ENCODE data around the gene L3MBTL1. TPM values are rescaled to one million over a fixed set of nuclear protein-coding genes. Genes with fewer than 3 reads are reported as not detected.

The L3MBTL1 gene
- total RNA-seq, 3 donors from 2014 or later, result 8.6 to 24.7 (median 17.4) TPM

GRCh38 chr20:43590036-43590391 lies 82.5 kb downstream of the L3MBTL1 start:
- H3K9me3 ChIP-seq, result no peaks in the 10 kb centered on the region
- peak overlapping the region; percentile 88 to 93 (median 89) for H3K4me3 ChIP-seq
- no peak for DNase-seq (ENCODE audit: low spot score in 2 of 2)
- no peak for TF ChIP-seq CTCF (IDR thresholded peaks at IDR 0.05)
- no peak for TF ChIP-seq POLR2A (IDR thresholded peaks at IDR 0.05)
- TF ChIP-seq POLR2AphosphoS5 (IDR thresholded peaks at IDR 0.05), result no peak
- intact Hi-C loops (cut with DNase I; ENCODE audit: low total_unique reads), result no loop called here
- H3K36me3 ChIP-seq, result no peaks in the 10 kb centered on the region
- peak overlapping the region; percentile 66 to 82 for H3K27ac ChIP-seq
- no peaks in the 10 kb centered on the region for H3K27me3 ChIP-seq
- peaks cover 0 to 8% of the 10 kb centered on the region in 2 donors for H3K4me1 ChIP-seq

GRCh38 chr20:43590392-43591303 lies 83.2 kb downstream of the L3MBTL1 start, which contains the start of gene IFT52:
IFT52 (plus strand) TSS chr20:43590937; CDS start chr20:43594699, 3,762 bp downstream.
- H3K9me3 ChIP-seq, result no peaks in the 10 kb centered on the region
- intact Hi-C loops (cut with DNase I; ENCODE audit: low total_unique reads), result no loop called here
- no peaks in the 10 kb centered on the region for H3K27me3 ChIP-seq
- peaks cover 0 to 8% of the 10 kb centered on the region in 2 donors for H3K4me1 ChIP-seq
- peak within 1 kb of the TSS; percentile 66 to 82 for H3K27ac ChIP-seq
- H3K36me3 ChIP-seq, result no peaks in the 10 kb centered on the region
- TF ChIP-seq CTCF (IDR thresholded peaks at IDR 0.05) (no peak), POLR2AphosphoS5 (IDR thresholded peaks at IDR 0.05) (peak in 2 of 3 donors; percentile 65 to 79), POLR2A (IDR thresholded peaks at IDR 0.05) (no peak)
- DNase-seq (ENCODE audit: low spot score in 2 of 2), result peak; percentile 90
- peak within 1 kb of the TSS; percentile 88 to 93 (median 89) for H3K4me3 ChIP-seq

Other genes starting within 250 kb of the L3MBTL1 start
- 100 to 1,000 TPM in 2 of 3 donors, 10 to 100 TPM in 1; 70.9 to 143 (median 114) TPM for gene SRSF6, start 49.8 kb upstream of the L3MBTL1 start, total RNA-seq
- 1 to 10 TPM; 4.1 to 8.2 (median 6.4) TPM for gene SGK2, start 51.3 kb downstream of the L3MBTL1 start, total RNA-seq
- gene IFT52, start 83.2 kb downstream of the L3MBTL1 start, total RNA-seq, result 10 to 100 TPM; 20.6 to 34.2 (median 25.3) TPM
- under 1 TPM in 2 of 3 donors, not detected in 1; 0.32 to 0.44 TPM for gene MYBL2, start 159.4 kb downstream of the L3MBTL1 start, total RNA-seq
- not detected for gene GTSF1L, start 219.3 kb downstream of the L3MBTL1 start, total RNA-seq

All from breast epithelium (tissue), 4 donors.